Tibial nerve (tissue), 4 donors: ENCODE data around the gene GALNT13.

Source experiments
- CTCF ChIP-seq, 5 experiments: fragments of 200-600 bp in 3 of 5; fragments of 450-650 bp in 2 of 5; sonication (generic) in 3 of 5; IDR thresholded peaks; one replicate each; pipeline ENCODE4 v1.5.1; 2016 to 2019; ENCODE audit warnings: antibody characterized with exemption in 5 of 5, mild to moderate bottlenecking in 3 of 5, moderate library complexity in 2 of 5
- EP300 ChIP-seq, 2 donors: sonication (generic); formaldehyde crosslinking; IDR thresholded peaks; one replicate each; pipeline ENCODE4 v1.6.1; 2017; ENCODE audit warnings: antibody characterized with exemption in 2 of 2, mild to moderate bottlenecking in 1 of 2
- POLR2A ChIP-seq, 2 donors: fragments of 450-650 bp; IDR thresholded peaks; one replicate each; pipeline ENCODE4 v1.6.1; 2017; ENCODE audit warnings: antibody characterized with exemption in 2 of 2, mild to moderate bottlenecking in 2 of 2, moderate library complexity in 2 of 2

GRCh38 chr2:154240921-154241379, 369.2 kb downstream of the GALNT13 start:
- TF ChIP-seq CTCF (IDR thresholded peaks at IDR 0.05): no peak
- TF ChIP-seq POLR2A (IDR thresholded peaks at IDR 0.05): no peak
- no peak for TF ChIP-seq EP300 (IDR thresholded peaks at IDR 0.05)
